Neural progenitor cell (in vitro differentiated cells): ENCODE data around the gene SMYD2.

Experiments
- EZH2phosphoT487 ChIP-seq: fragments of 200-600 bp; sonication (generic); IDR thresholded peaks from 2 replicates; pipeline ENCODE4 v1.6.1; 2017; ENCODE audit warnings: antibody characterized with exemption
- TF ChIP-seq, protein P1 (sequence below): fragments of 200-600 bp; sonication (generic); IDR thresholded peaks from 2 replicates; pipeline ENCODE4 v1.5.1; 2017; ENCODE audit warnings: antibody characterized with exemption, mild to moderate bottlenecking

DNA sequence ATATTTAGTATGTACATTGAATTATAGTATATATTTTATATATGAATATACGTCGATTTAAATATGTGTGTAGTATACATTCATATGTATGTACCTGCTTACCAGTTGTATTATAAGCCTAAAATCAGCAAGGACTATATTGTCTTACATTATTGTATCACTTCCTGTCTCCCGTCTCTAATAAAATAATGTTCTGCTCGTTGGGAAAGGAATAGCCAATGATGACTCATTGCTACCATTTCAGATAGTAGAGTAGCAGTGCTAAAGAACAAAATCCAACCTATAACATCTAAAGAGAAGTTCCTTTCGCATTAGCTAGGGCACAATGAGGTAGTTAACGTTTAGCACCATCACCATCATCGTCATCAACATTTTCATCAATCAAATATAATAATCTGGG lies 39.9 kb upstream of the SMYD2 start:
- TF ChIP-seq, protein P1, sequence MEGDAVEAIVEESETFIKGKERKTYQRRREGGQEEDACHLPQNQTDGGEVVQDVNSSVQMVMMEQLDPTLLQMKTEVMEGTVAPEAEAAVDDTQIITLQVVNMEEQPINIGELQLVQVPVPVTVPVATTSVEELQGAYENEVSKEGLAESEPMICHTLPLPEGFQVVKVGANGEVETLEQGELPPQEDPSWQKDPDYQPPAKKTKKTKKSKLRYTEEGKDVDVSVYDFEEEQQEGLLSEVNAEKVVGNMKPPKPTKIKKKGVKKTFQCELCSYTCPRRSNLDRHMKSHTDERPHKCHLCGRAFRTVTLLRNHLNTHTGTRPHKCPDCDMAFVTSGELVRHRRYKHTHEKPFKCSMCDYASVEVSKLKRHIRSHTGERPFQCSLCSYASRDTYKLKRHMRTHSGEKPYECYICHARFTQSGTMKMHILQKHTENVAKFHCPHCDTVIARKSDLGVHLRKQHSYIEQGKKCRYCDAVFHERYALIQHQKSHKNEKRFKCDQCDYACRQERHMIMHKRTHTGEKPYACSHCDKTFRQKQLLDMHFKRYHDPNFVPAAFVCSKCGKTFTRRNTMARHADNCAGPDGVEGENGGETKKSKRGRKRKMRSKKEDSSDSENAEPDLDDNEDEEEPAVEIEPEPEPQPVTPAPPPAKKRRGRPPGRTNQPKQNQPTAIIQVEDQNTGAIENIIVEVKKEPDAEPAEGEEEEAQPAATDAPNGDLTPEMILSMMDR: no peak
- no peak for TF ChIP-seq EZH2phosphoT487
